GM23338 (cell line): Measurements from ENCODE around the gene PRR36.

Experiments
- CREB1 ChIP-seq: fragments of 250-450 bp; sonication (Bioruptor Pico); IDR thresholded peaks from 2 replicates; pipeline ENCODE4 v1.5.0; 2020; ENCODE audit warnings: low read depth, mild to moderate bottlenecking, moderate library complexity
- EZH2 ChIP-seq: fragments of 200-600 bp; sonication (generic); IDR thresholded peaks from one replicate; pipeline ENCODE4 v1.8.0; 2017; ENCODE audit warnings: antibody characterized with exemption, mild to moderate bottlenecking, low read depth; ENCODE audit not compliant: unreplicated experiment
- EZH2phosphoT487 ChIP-seq: fragments of 200-600 bp; sonication (generic); IDR thresholded peaks from one replicate; pipeline ENCODE4 v1.8.1; 2018; ENCODE audit warnings: antibody characterized with exemption; ENCODE audit not compliant: unreplicated experiment
- JUNB ChIP-seq: IDR thresholded peaks from one replicate; pipeline ENCODE4 v1.6.1; 2016; ENCODE audit warnings: antibody characterized with exemption; ENCODE audit not compliant: unreplicated experiment
- NANOG ChIP-seq: IDR thresholded peaks from 2 replicates; pipeline ENCODE4 v1.6.1; 2016; ENCODE audit warnings: antibody characterized with exemption, borderline replicate concordance
- POLR2AphosphoS5 ChIP-seq: IDR thresholded peaks from 2 replicates; pipeline ENCODE4 v1.6.1; 2016; ENCODE audit warnings: antibody characterized with exemption, low read depth
- STAT1 ChIP-seq: IDR thresholded peaks from one replicate; pipeline ENCODE4 v1.6.1; 2016; ENCODE audit warnings: antibody characterized with exemption; ENCODE audit not compliant: unreplicated experiment
- ZNF114 ChIP-seq: fragments of 250-450 bp; sonication (Bioruptor Pico); IDR thresholded peaks from 2 replicates; pipeline ENCODE4 v1.5.0; 2020; ENCODE audit warnings: mild to moderate bottlenecking, moderate library complexity
- ZNF331 ChIP-seq: fragments of 250-450 bp; sonication (Bioruptor Pico); IDR thresholded peaks from 2 replicates; pipeline ENCODE4 v1.5.0; 2020; ENCODE audit warnings: low read depth, mild to moderate bottlenecking, moderate library complexity
- TF ChIP-seq, protein P1 (sequence below), 2 experiments: fragments of 200-600 bp in 1 of 2; sonication (generic) in 1 of 2; conservative IDR thresholded peaks; 2 replicates each; pipeline versions ENCODE4 v1.5.1 to v1.6.1; 2016 to 2017; ENCODE audit warnings: antibody characterized with exemption in 2 of 2, low read depth in 2 of 2, mild to moderate bottlenecking in 2 of 2, moderate library complexity in 1 of 2
- TF ChIP-seq, protein P2 (sequence below): IDR thresholded peaks from one replicate; pipeline ENCODE4 v1.6.1; 2018; ENCODE audit warnings: antibody characterized with exemption; ENCODE audit not compliant: unreplicated experiment
- TF ChIP-seq, protein P3 (sequence below): IDR thresholded peaks from 2 replicates; pipeline ENCODE4 v1.6.1; 2016; ENCODE audit warnings: antibody characterized with exemption
- TF ChIP-seq, protein P4 (sequence below): fragments of 250-450 bp; sonication (Bioruptor Pico); IDR thresholded peaks from 2 replicates; pipeline ENCODE4 v1.5.0; 2020; ENCODE audit warnings: mild to moderate bottlenecking, moderate library complexity

DNA sequence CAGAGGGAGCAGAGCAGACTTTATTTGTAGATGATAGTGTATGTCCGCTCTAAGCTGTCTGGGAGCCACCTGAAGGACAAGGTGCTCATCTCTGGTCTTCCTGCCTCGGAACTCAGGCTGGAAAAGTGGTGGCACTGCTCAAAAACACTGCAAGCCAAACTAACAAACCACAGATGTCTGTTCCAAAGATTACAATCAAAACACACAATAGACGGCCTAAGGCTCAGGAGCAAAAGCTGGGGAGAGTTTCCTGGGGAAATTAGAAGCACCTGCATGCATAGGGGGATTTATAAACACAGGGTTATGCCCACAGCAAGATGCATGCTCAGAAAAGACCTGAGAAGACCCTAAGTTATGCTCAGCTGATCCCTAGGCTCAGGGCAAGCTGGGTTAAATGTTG is 53.6 kb downstream of the PRR36 start:
- TF ChIP-seq, protein P1, sequence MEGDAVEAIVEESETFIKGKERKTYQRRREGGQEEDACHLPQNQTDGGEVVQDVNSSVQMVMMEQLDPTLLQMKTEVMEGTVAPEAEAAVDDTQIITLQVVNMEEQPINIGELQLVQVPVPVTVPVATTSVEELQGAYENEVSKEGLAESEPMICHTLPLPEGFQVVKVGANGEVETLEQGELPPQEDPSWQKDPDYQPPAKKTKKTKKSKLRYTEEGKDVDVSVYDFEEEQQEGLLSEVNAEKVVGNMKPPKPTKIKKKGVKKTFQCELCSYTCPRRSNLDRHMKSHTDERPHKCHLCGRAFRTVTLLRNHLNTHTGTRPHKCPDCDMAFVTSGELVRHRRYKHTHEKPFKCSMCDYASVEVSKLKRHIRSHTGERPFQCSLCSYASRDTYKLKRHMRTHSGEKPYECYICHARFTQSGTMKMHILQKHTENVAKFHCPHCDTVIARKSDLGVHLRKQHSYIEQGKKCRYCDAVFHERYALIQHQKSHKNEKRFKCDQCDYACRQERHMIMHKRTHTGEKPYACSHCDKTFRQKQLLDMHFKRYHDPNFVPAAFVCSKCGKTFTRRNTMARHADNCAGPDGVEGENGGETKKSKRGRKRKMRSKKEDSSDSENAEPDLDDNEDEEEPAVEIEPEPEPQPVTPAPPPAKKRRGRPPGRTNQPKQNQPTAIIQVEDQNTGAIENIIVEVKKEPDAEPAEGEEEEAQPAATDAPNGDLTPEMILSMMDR (conservative IDR thresholded peaks at IDR 0.05; ENCODE audit: low read depth in 2 of 2), result no peak
- no peak for TF ChIP-seq EZH2phosphoT487
- TF ChIP-seq EZH2, result no peak
- TF ChIP-seq, protein P2, sequence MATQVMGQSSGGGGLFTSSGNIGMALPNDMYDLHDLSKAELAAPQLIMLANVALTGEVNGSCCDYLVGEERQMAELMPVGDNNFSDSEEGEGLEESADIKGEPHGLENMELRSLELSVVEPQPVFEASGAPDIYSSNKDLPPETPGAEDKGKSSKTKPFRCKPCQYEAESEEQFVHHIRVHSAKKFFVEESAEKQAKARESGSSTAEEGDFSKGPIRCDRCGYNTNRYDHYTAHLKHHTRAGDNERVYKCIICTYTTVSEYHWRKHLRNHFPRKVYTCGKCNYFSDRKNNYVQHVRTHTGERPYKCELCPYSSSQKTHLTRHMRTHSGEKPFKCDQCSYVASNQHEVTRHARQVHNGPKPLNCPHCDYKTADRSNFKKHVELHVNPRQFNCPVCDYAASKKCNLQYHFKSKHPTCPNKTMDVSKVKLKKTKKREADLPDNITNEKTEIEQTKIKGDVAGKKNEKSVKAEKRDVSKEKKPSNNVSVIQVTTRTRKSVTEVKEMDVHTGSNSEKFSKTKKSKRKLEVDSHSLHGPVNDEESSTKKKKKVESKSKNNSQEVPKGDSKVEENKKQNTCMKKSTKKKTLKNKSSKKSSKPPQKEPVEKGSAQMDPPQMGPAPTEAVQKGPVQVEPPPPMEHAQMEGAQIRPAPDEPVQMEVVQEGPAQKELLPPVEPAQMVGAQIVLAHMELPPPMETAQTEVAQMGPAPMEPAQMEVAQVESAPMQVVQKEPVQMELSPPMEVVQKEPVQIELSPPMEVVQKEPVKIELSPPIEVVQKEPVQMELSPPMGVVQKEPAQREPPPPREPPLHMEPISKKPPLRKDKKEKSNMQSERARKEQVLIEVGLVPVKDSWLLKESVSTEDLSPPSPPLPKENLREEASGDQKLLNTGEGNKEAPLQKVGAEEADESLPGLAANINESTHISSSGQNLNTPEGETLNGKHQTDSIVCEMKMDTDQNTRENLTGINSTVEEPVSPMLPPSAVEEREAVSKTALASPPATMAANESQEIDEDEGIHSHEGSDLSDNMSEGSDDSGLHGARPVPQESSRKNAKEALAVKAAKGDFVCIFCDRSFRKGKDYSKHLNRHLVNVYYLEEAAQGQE, result no peak
- no peak for TF ChIP-seq CREB1 (CRISPR knock-in tag)
- TF ChIP-seq STAT1, result no peak
- TF ChIP-seq, protein P3, sequence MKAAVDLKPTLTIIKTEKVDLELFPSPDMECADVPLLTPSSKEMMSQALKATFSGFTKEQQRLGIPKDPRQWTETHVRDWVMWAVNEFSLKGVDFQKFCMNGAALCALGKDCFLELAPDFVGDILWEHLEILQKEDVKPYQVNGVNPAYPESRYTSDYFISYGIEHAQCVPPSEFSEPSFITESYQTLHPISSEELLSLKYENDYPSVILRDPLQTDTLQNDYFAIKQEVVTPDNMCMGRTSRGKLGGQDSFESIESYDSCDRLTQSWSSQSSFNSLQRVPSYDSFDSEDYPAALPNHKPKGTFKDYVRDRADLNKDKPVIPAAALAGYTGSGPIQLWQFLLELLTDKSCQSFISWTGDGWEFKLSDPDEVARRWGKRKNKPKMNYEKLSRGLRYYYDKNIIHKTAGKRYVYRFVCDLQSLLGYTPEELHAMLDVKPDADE, result no peak
- TF ChIP-seq NANOG, result no peak
- no peak for TF ChIP-seq POLR2AphosphoS5
- TF ChIP-seq ZNF331, result no peak
- TF ChIP-seq JUNB, result no peak
- TF ChIP-seq ZNF114 (CRISPR knock-in tag), result no peak
- TF ChIP-seq, protein P4, sequence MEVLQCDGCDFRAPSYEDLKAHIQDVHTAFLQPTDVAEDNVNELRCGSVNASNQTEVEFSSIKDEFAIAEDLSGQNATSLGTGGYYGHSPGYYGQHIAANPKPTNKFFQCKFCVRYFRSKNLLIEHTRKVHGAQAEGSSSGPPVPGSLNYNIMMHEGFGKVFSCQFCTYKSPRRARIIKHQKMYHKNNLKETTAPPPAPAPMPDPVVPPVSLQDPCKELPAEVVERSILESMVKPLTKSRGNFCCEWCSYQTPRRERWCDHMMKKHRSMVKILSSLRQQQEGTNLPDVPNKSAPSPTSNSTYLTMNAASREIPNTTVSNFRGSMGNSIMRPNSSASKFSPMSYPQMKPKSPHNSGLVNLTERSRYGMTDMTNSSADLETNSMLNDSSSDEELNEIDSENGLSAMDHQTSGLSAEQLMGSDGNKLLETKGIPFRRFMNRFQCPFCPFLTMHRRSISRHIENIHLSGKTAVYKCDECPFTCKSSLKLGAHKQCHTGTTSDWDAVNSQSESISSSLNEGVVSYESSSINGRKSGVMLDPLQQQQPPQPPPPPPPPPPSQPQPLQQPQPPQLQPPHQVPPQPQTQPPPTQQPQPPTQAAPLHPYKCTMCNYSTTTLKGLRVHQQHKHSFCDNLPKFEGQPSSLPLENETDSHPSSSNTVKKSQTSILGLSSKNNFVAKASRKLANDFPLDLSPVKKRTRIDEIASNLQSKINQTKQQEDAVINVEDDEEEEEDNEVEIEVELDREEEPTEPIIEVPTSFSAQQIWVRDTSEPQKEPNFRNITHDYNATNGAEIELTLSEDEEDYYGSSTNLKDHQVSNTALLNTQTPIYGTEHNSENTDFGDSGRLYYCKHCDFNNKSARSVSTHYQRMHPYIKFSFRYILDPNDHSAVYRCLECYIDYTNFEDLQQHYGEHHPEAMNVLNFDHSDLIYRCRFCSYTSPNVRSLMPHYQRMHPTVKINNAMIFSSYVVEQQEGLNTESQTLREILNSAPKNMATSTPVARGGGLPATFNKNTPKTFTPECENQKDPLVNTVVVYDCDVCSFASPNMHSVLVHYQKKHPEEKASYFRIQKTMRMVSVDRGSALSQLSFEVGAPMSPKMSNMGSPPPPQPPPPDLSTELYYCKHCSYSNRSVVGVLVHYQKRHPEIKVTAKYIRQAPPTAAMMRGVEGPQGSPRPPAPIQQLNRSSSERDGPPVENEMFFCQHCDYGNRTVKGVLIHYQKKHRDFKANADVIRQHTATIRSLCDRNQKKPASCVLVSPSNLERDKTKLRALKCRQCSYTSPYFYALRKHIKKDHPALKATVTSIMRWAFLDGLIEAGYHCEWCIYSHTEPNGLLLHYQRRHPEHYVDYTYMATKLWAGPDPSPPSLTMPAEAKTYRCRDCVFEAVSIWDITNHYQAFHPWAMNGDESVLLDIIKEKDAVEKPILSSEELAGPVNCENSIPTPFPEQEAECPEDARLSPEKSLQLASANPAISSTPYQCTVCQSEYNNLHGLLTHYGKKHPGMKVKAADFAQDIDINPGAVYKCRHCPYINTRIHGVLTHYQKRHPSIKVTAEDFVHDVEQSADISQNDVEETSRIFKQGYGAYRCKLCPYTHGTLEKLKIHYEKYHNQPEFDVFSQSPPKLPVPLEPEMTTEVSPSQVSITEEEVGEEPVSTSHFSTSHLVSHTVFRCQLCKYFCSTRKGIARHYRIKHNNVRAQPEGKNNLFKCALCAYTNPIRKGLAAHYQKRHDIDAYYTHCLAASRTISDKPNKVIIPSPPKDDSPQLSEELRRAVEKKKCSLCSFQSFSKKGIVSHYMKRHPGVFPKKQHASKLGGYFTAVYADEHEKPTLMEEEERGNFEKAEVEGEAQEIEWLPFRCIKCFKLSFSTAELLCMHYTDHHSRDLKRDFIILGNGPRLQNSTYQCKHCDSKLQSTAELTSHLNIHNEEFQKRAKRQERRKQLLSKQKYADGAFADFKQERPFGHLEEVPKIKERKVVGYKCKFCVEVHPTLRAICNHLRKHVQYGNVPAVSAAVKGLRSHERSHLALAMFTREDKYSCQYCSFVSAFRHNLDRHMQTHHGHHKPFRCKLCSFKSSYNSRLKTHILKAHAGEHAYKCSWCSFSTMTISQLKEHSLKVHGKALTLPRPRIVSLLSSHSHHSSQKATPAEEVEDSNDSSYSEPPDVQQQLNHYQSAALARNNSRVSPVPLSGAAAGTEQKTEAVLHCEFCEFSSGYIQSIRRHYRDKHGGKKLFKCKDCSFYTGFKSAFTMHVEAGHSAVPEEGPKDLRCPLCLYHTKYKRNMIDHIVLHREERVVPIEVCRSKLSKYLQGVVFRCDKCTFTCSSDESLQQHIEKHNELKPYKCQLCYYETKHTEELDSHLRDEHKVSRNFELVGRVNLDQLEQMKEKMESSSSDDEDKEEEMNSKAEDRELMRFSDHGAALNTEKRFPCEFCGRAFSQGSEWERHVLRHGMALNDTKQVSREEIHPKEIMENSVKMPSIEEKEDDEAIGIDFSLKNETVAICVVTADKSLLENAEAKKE, result no peak
